Chondrocyte (in vitro differentiated cells): ENCODE measurements around the gene CLCF1. TPM values are rescaled to one million over a fixed set of nuclear protein-coding genes. Genes with fewer than 3 reads are reported as not detected.

Source experiments
- DNase-seq: peaks from one replicate; pipeline ENCODE4 v3.0.0; 2021; ENCODE audit warnings: mixed read lengths, low spot score
- H3K27ac Mint-ChIP-seq: one replicate; pipeline ENCODE4 v1.8.0; 2021; ENCODE audit warnings: mild to moderate bottlenecking, moderate library complexity, mixed read lengths; ENCODE audit not compliant: unreplicated experiment
- H3K27me3 Mint-ChIP-seq: 2 replicates; pipeline ENCODE4 v1.8.0; 2021; ENCODE audit warnings: low read depth, mixed read lengths
- H3K36me3 Mint-ChIP-seq: 2 replicates; pipeline ENCODE4 v1.8.0; 2021; ENCODE audit warnings: low read depth, mixed read lengths
- H3K4me1 Mint-ChIP-seq: 2 replicates; pipeline ENCODE4 v1.8.0; 2021; ENCODE audit warnings: low read depth, mild to moderate bottlenecking, mixed read lengths
- H3K4me3 Mint-ChIP-seq: one replicate; pipeline ENCODE4 v1.8.0; 2021; ENCODE audit warnings: mild to moderate bottlenecking, moderate library complexity, mixed read lengths; ENCODE audit not compliant: unreplicated experiment
- H3K9me3 Mint-ChIP-seq: 2 replicates; pipeline ENCODE4 v1.8.0; 2021; ENCODE audit warnings: low read depth, mixed read lengths
- CTCF ChIP-seq: fragments of 200-600 bp; sonication (generic); IDR thresholded peaks from 2 replicates; pipeline ENCODE4 v1.5.0; 2021; ENCODE audit warnings: antibody characterized with exemption, mild to moderate bottlenecking, moderate library complexity
- total RNA-seq: library from RNA; stranded (reverse); gene quantifications from 3 replicates; pipeline ENCODE4 v1.2.1, GENCODE V29; 2021

Gene CLCF1
- total RNA-seq, 1 donor from 2014 or later, result 4.9 TPM

- no peak overlapping the region for H3K4me3 Mint-ChIP-seq
- no peak for DNase-seq
- H3K4me1 Mint-ChIP-seq, result peaks cover 48% of the 10 kb centered on the region
- TF ChIP-seq CTCF, result no peak
- no peaks in the 10 kb centered on the region for H3K36me3 Mint-ChIP-seq
- no peaks in the 10 kb centered on the region for H3K27me3 Mint-ChIP-seq
- peak overlapping the region; percentile 30 for H3K27ac Mint-ChIP-seq
- H3K9me3 Mint-ChIP-seq, result no peaks in the 10 kb centered on the region
These were observed 23.9 kb downstream of the CLCF1 start for GRCh38 chr11:67349457-67349856.

GRCh38 chr11:67349036-67349435 is 24.4 kb downstream of the CLCF1 start:
- TF ChIP-seq CTCF, result no peak

GRCh38 chr11:67347964-67348749 is 25.2 kb downstream of the CLCF1 start:
- Mint-ChIP-seq H3K4me1 (peaks cover 40% of the 10 kb centered on the region), H3K4me3 (no peak overlapping the region), H3K27ac (peak overlapping the region; percentile 28), H3K9me3 (no peaks in the 10 kb centered on the region), H3K27me3 (no peaks in the 10 kb centered on the region), H3K36me3 (no peaks in the 10 kb centered on the region)
- no peak for TF ChIP-seq CTCF
- DNase-seq, result no peak

More at GRCh38 chr11:67349036-67349435, 24.4 kb downstream of the CLCF1 start:
- Mint-ChIP-seq H3K36me3 (no peaks in the 10 kb centered on the region), H3K27me3 (no peaks in the 10 kb centered on the region), H3K4me1 (peaks cover 44% of the 10 kb centered on the region), H3K9me3 (no peaks in the 10 kb centered on the region), H3K4me3 (no peak overlapping the region), H3K27ac (peak overlapping the region; percentile 7)
- no peak for DNase-seq

- H3K27me3 Mint-ChIP-seq, result no peaks in the 10 kb centered on the region
- peak overlapping the region; percentile 41 for H3K27ac Mint-ChIP-seq
- H3K4me1 Mint-ChIP-seq, result peaks cover 25% of the 10 kb centered on the region
- TF ChIP-seq CTCF, result peak; percentile 85
- H3K36me3 Mint-ChIP-seq, result no peaks in the 10 kb centered on the region
- peaks cover 4% of the 10 kb centered on the region for H3K9me3 Mint-ChIP-seq
- H3K4me3 Mint-ChIP-seq, result no peak overlapping the region
- DNase-seq, result no peak
These were observed 27.2 kb downstream of the CLCF1 start for GRCh38 chr11:67345920-67346819.

GRCh38 chr11:67345247-67345919 is 28.0 kb downstream of the CLCF1 start:
- Mint-ChIP-seq H3K4me1 (peaks cover 22% of the 10 kb centered on the region), H3K36me3 (no peaks in the 10 kb centered on the region), H3K4me3 (no peak overlapping the region), H3K27ac (no peak overlapping the region), H3K27me3 (no peaks in the 10 kb centered on the region), H3K9me3 (peaks cover 4% of the 10 kb centered on the region)
- TF ChIP-seq CTCF, result no peak
- DNase-seq, result no peak
